NCI-H1092 (cell line): ENCODE data around the gene TFCP2.
A peak's percentile ranks its signal among the peaks of the same experiment; 100 is the strongest.

Experiments used
- DNase-seq: peaks from one replicate; lab custom pipeline; 2025; lab: John Stamatoyannopoulos, UW

The TFCP2 gene

GRCh38 chr12:51197736-51198567, 25.0 kb upstream of the TFCP2 start:
- no peak for DNase-seq

GRCh38 chr12:51196547-51196946, 23.6 kb upstream of the TFCP2 start:
- DNase-seq: no peak

- no peak for DNase-seq
Measured at GRCh38 chr12:51195841-51196240, 22.9 kb upstream of the TFCP2 start.

GRCh38 chr12:51192284-51192671, 19.3 kb upstream of the TFCP2 start:
- DNase-seq: no peak

GRCh38 chr12:51191516-51192283, 18.8 kb upstream of the TFCP2 start:
- DNase-seq: no peak

- DNase-seq: no peak
Measured at GRCh38 chr12:51190820-51191219, 17.9 kb upstream of the TFCP2 start.

GRCh38 chr12:51189790-51190355, 16.9 kb upstream of the TFCP2 start:
- no peak for DNase-seq

- no peak for DNase-seq
Measured at GRCh38 chr12:51188359-51189051, 15.6 kb upstream of the TFCP2 start.

- DNase-seq: no peak
Measured at GRCh38 chr12:51187370-51187987, 14.5 kb upstream of the TFCP2 start.

GRCh38 chr12:51186465-51187085, 13.6 kb upstream of the TFCP2 start:
- DNase-seq: no peak

GRCh38 chr12:51185171-51185717, 12.3 kb upstream of the TFCP2 start:
- DNase-seq: no peak

- DNase-seq: peak; percentile 84
Measured at GRCh38 chr12:51183816-51184215, 10.9 kb upstream of the TFCP2 start.

GRCh38 chr12:51183349-51183748, 10.4 kb upstream of the TFCP2 start:
- DNase-seq: no peak

- no peak for DNase-seq
Measured at GRCh38 chr12:51181558-51181957, 8.6 kb upstream of the TFCP2 start.

- no peak for DNase-seq
Measured at GRCh38 chr12:51177897-51178296, 5.0 kb upstream of the TFCP2 start.

- DNase-seq: no peak
Measured at GRCh38 chr12:51174501-51174900, 1.6 kb upstream of the TFCP2 start.

- DNase-seq: no peak
Measured at GRCh38 chr12:51171884-51172514, 936 bp downstream of the TFCP2 start.

- DNase-seq: no peak
Measured at GRCh38 chr12:51163795-51164194, 9.1 kb downstream of the TFCP2 start.

GRCh38 chr12:51162217-51162616, 10.7 kb downstream of the TFCP2 start:
- DNase-seq: no peak

- DNase-seq: no peak
Measured at GRCh38 chr12:51160814-51161459, 12.0 kb downstream of the TFCP2 start.
